Gastrocnemius medialis (tissue), 4 donors: ENCODE data around the gene CELSR2. TPM values are rescaled to one million over a fixed set of nuclear protein-coding genes. Genes with fewer than 3 reads are reported as not detected.

Experiments used
- ATAC-seq, 2 donors: fragments of 150-250 bp; one replicate each; pipeline ENCODE4 v1.9.1; 2016
- DNase-seq, 2 donors: peaks; one replicate each; pipeline ENCODE4 v3.0.0-alpha.2; 2019
- H3K27ac ChIP-seq, 4 donors: fragments of 200-600 bp; sonication (generic); 1 replicate in 1 of 4; 2 replicates in 3 of 4; pipeline ENCODE4 v1.5.1; 2016 to 2018; ENCODE audit warnings: mild to moderate bottlenecking in 2 of 4, moderate library complexity in 1 of 4
- H3K27me3 ChIP-seq, 3 donors: fragments of 200-600 bp; sonication (generic) in 2 of 3; 1 replicate in 1 of 3; 2 replicates in 2 of 3; pipeline versions ENCODE4 v1.5.1 to v1.6.0; 2016 to 2019; ENCODE audit warnings: mild to moderate bottlenecking in 1 of 3, moderate library complexity in 1 of 3
- H3K36me3 ChIP-seq, 2 donors: fragments of 200-600 bp; sonication (generic) in 1 of 2; one replicate each; pipeline ENCODE4 v1.5.1; 2017 to 2018
- H3K4me1 ChIP-seq, 2 donors: fragments of 200-600 bp; sonication (generic) in 1 of 2; one replicate each; pipeline ENCODE4 v1.5.1; 2016 to 2017; ENCODE audit warnings: mild to moderate bottlenecking in 2 of 2
- H3K4me3 ChIP-seq, 4 donors: fragments of 200-600 bp; sonication (generic) in 3 of 4; 1 replicate in 1 of 4; 2 replicates in 3 of 4; pipeline ENCODE4 v1.5.1; 2016 to 2019; ENCODE audit warnings: mild to moderate bottlenecking in 2 of 4
- H3K9me3 ChIP-seq, 3 donors: fragments of 200-600 bp; sonication (generic) in 2 of 3; 1 replicate in 1 of 3; 2 replicates in 2 of 3; pipeline ENCODE4 v1.5.1; 2016 to 2019
- CTCF ChIP-seq, 5 experiments: fragments of 450-650 bp in 3 of 5; fragments of 200-600 bp in 2 of 5; sonication (generic) in 2 of 5; IDR thresholded peaks in 4 of 5; conservative IDR thresholded peaks in 1 of 5; 1 replicate in 4 of 5; 2 replicates in 1 of 5; pipeline ENCODE4 v1.5.1; 2016 to 2019; ENCODE audit warnings: antibody characterized with exemption in 5 of 5, mild to moderate bottlenecking in 3 of 5, moderate library complexity in 3 of 5
- POLR2A ChIP-seq, 2 donors: fragments of 450-650 bp; IDR thresholded peaks; one replicate each; pipeline ENCODE4 v1.6.1; 2017; ENCODE audit warnings: antibody characterized with exemption in 2 of 2, mild to moderate bottlenecking in 2 of 2, moderate library complexity in 2 of 2
- in situ Hi-C, 4 donors: fragments of 200-750 bp; cut with MboI; loops; one replicate each; pipeline versions ENCODE4 v1.15.0 to v1.8.0; 2017; ENCODE audit warnings: low sequenced_read_pairs in 4 of 4
- intact Hi-C: fragments of 100-400 bp; cut with DNase I; formaldehyde crosslinking; loops from one replicate; pipeline ENCODE4 v1.15.1; 2023; ENCODE audit warnings: low total_unique reads
- total RNA-seq, 4 donors: library from RNA; depleted of rRNA; stranded (reverse); fragments of >200 nt; gene quantifications; one replicate each; pipeline versions ENCODE4 v1.1.0 to v1.2.3, GENCODE V29; 2016

The CELSR2 gene
- total RNA-seq, 4 donors from 2014 or later: 5.8 to 12.5 (median 7.9) TPM

GRCh38 chr1:109256971-109257681 is 7.8 kb downstream of the CELSR2 start:
- ATAC-seq: no peak
- Histone ChIP-seq H3K27me3 (no peaks in the 10 kb centered on the region), H3K27ac (no peak overlapping the region), H3K36me3 (no peaks in the 10 kb centered on the region), H3K4me1 (peaks cover 25 to 26% of the 10 kb centered on the region in 2 donors), H3K9me3 (no peaks in the 10 kb centered on the region), H3K4me3 (no peak overlapping the region)
- in situ Hi-C loops: no loop called here
- DNase-seq: no peak
- TF ChIP-seq POLR2A (IDR thresholded peaks at IDR 0.05) (no peak), CTCF (IDR thresholded peaks at IDR 0.05 in 4 of 5, conservative IDR thresholded peaks at IDR 0.05 in 1 of 5) (no peak)
- intact Hi-C loops: no loop called here

GRCh38 chr1:109257682-109258421 is 8.5 kb downstream of the CELSR2 start:
- Histone ChIP-seq H3K36me3 (no peaks in the 10 kb centered on the region), H3K9me3 (no peaks in the 10 kb centered on the region), H3K4me1 (peaks cover 25 to 26% of the 10 kb centered on the region in 2 donors), H3K27me3 (no peaks in the 10 kb centered on the region), H3K27ac (no peak overlapping the region), H3K4me3 (no peak overlapping the region)
- DNase-seq (no peak), ATAC-seq (no peak)
- in situ Hi-C loops: no loop called here
- TF ChIP-seq CTCF (IDR thresholded peaks at IDR 0.05 in 4 of 5, conservative IDR thresholded peaks at IDR 0.05 in 1 of 5) (no peak), POLR2A (IDR thresholded peaks at IDR 0.05) (no peak)
- intact Hi-C loops: no loop called here

- H3K4me3 ChIP-seq: no peak overlapping the region
- in situ Hi-C loops: no loop called here
- H3K27me3 ChIP-seq: no peaks in the 10 kb centered on the region
- H3K4me1 ChIP-seq: peaks cover 19% of the 10 kb centered on the region in 2 donors
- no peak for DNase-seq
- no peak overlapping the region for H3K27ac ChIP-seq
- no peaks in the 10 kb centered on the region for H3K36me3 ChIP-seq
- no peaks in the 10 kb centered on the region for H3K9me3 ChIP-seq
- intact Hi-C loops: no loop called here
- ATAC-seq: no peak
- TF ChIP-seq POLR2A (IDR thresholded peaks at IDR 0.05): no peak
- TF ChIP-seq CTCF (IDR thresholded peaks at IDR 0.05 in 4 of 5, conservative IDR thresholded peaks at IDR 0.05 in 1 of 5): no peak
Observed at GRCh38 chr1:109258481-109259466, 9.4 kb downstream of the CELSR2 start.

GRCh38 chr1:109259674-109260557 is 10.6 kb downstream of the CELSR2 start:
- Histone ChIP-seq H3K4me1 (peaks cover 7 to 8% of the 10 kb centered on the region in 2 donors), H3K27ac (no peak overlapping the region), H3K36me3 (no peaks in the 10 kb centered on the region), H3K27me3 (no peaks in the 10 kb centered on the region), H3K4me3 (no peak overlapping the region), H3K9me3 (no peaks in the 10 kb centered on the region)
- ATAC-seq: no peak
- TF ChIP-seq POLR2A (IDR thresholded peaks at IDR 0.05) (no peak), CTCF (IDR thresholded peaks at IDR 0.05 in 4 of 5, conservative IDR thresholded peaks at IDR 0.05 in 1 of 5) (no peak)
- DNase-seq: no peak
- in situ Hi-C loops: loop anchor here in 1 of 4 donors (10.0 kb wide), 1 partner anchor 145 kb away; no protein-coding TSS in a partner anchor
- intact Hi-C loops: no loop called here
